Measurements from ENCODE around the gene POLR3C.
A peak's percentile ranks its signal among the peaks of the same experiment; 100 is the strongest.

POLR3C gene

GRCh38 chr1:145858238-145858900 lies 34.4 kb downstream of the POLR3C start:
- TF ChIP-seq POLR2AphosphoS5 (IDR thresholded peaks at IDR 0.05; ENCODE audit: low read depth, low read length) (no peak), TAF1 (IDR thresholded peaks at IDR 0.05; ENCODE audit: borderline replicate concordance, low read depth, low read length) (no peak), POLR2A (IDR thresholded peaks at IDR 0.05; ENCODE audit: low read depth, low read length) (no peak)
- FAIRE-seq (peak; percentile 66), DNase-seq (ENCODE audit: insufficient read length) (peak; percentile 41)

GRCh38 chr1:145858901-145859490 lies 35.0 kb downstream of the POLR3C start, which contains the start of gene PIAS3:
PIAS3 (minus strand) TSS chr1:145859081; CDS start chr1:145858990, 91 bp downstream.
- peak; percentile 93 for FAIRE-seq
- DNase-seq (ENCODE audit: insufficient read length), result peak; percentile 96
- no peak for TF ChIP-seq POLR2A (IDR thresholded peaks at IDR 0.05; ENCODE audit: low read depth, low read length)
- peak; percentile 14; the same call in 1 of the 2 replicates for TF ChIP-seq TAF1 (IDR thresholded peaks at IDR 0.05; ENCODE audit: borderline replicate concordance, low read depth, low read length)
- no peak for TF ChIP-seq POLR2AphosphoS5 (IDR thresholded peaks at IDR 0.05; ENCODE audit: low read depth, low read length)

DNA sequence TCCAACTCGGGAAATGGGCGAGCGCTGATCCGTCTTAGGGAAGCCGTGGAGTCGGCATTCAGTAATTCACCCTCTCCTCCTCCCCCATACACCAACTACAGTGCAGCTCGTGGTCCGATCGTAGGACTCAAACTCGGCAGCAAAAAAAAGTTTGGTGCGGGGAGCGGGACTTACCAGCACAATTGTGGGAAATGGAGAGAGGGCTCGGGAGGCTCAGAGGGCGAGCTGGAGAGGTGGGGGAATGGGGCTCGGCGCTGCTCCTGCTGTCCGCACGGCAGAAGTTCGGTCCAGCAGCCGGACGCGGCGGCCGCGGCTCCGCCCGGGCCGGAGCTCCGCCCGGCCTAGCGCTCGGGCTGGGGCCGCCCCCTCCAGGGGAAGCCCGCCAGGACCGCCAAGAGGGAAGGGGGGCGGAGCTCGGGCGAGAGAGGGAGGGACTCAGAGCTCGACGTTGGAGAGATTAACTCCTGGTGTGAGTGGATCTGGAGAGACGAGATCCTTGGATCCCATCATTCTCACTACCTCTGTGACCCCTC lies 35.6 kb downstream of the POLR3C start:
- FAIRE-seq (peak; percentile 92), DNase-seq (ENCODE audit: insufficient read length) (peak; percentile 88)
- peak; percentile 29; the same call in 1 of the 2 replicates for TF ChIP-seq POLR2A (IDR thresholded peaks at IDR 0.05; ENCODE audit: low read depth, low read length)
- no peak for TF ChIP-seq POLR2AphosphoS5 (IDR thresholded peaks at IDR 0.05; ENCODE audit: low read depth, low read length)
- TF ChIP-seq TAF1 (IDR thresholded peaks at IDR 0.05; ENCODE audit: borderline replicate concordance, low read depth, low read length), result no peak

GRCh38 chr1:145863282-145864018 lies 39.5 kb downstream of the POLR3C start:
- FAIRE-seq (no peak), DNase-seq (ENCODE audit: insufficient read length) (no peak)
- TF ChIP-seq TAF1 (IDR thresholded peaks at IDR 0.05; ENCODE audit: borderline replicate concordance, low read depth, low read length), result no peak
- no peak for TF ChIP-seq POLR2A (IDR thresholded peaks at IDR 0.05; ENCODE audit: low read depth, low read length)
- TF ChIP-seq POLR2AphosphoS5 (IDR thresholded peaks at IDR 0.05; ENCODE audit: low read depth, low read length), result no peak

- DNase-seq (ENCODE audit: insufficient read length), result no peak
- FAIRE-seq, result no peak
- no peak for TF ChIP-seq POLR2AphosphoS5 (IDR thresholded peaks at IDR 0.05; ENCODE audit: low read depth, low read length)
- no peak for TF ChIP-seq TAF1 (IDR thresholded peaks at IDR 0.05; ENCODE audit: borderline replicate concordance, low read depth, low read length)
- TF ChIP-seq POLR2A (IDR thresholded peaks at IDR 0.05; ENCODE audit: low read depth, low read length), result no peak
Observed at GRCh38 chr1:145868232-145868631, 44.2 kb downstream of the POLR3C start.

DNA sequence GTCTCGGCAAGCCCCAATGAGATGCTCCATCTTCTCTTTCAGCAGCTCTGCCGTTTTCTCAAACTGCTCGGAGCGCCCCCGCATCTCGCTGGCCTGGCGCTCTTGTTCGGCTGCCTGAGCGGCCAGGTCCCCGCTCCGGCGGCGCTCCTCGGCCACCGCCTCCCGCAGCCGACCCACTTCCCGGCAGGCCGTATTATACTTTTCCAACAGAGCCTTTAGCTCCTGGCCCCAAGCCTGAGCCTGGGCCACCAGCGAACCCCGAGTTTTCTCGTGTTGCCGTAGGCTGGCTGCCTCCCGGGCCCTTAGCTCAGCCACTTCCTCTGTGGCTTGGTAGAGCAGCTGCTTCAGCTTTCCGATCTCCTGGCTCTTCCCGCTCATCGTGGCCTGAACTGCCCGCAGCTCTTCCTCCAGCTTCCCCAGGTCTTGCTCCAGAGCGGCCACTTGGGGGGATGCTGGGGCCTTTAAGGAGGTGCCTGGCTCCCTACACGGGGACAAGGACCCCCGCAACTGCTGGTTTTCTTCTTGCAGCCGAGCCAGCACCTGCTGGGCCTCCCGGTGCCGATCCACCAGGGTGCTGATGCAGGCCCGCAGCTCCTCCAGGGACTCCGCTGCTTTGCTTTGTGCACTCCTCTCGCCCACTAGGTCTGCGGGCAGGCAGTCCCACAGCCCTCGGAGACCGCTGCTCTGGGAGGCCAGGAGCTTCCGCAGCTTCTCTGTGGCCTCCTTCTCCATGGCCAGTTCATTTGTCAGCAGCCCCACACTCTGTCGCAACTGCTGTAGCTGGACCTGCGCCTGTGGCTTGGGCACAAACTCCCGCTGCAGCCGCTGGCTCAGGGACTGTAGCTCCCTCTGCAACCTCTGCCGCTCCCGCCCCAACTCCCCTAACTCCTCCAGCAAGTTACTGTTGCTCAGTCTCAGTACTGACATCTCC lies 48.3 kb downstream of the POLR3C start:
- TF ChIP-seq TAF1 (IDR thresholded peaks at IDR 0.05; ENCODE audit: borderline replicate concordance, low read depth, low read length) (no peak), POLR2AphosphoS5 (IDR thresholded peaks at IDR 0.05; ENCODE audit: low read depth, low read length) (no peak), POLR2A (IDR thresholded peaks at IDR 0.05; ENCODE audit: low read depth, low read length) (no peak)
- DNase-seq (ENCODE audit: insufficient read length), result no peak
- FAIRE-seq, result no peak

- FAIRE-seq (no peak), DNase-seq (ENCODE audit: insufficient read length) (no peak)
- TF ChIP-seq POLR2A (IDR thresholded peaks at IDR 0.05; ENCODE audit: low read depth, low read length) (no peak), POLR2AphosphoS5 (IDR thresholded peaks at IDR 0.05; ENCODE audit: low read depth, low read length) (no peak), TAF1 (IDR thresholded peaks at IDR 0.05; ENCODE audit: borderline replicate concordance, low read depth, low read length) (no peak)
Observed at GRCh38 chr1:145874646-145875045, 50.6 kb downstream of the POLR3C start.

GRCh38 chr1:145877923-145878486 lies 54.0 kb downstream of the POLR3C start:
- DNase-seq (ENCODE audit: insufficient read length) (no peak), FAIRE-seq (no peak)
- TF ChIP-seq POLR2AphosphoS5 (IDR thresholded peaks at IDR 0.05; ENCODE audit: low read depth, low read length), result no peak
- TF ChIP-seq TAF1 (IDR thresholded peaks at IDR 0.05; ENCODE audit: borderline replicate concordance, low read depth, low read length), result no peak
- TF ChIP-seq POLR2A (IDR thresholded peaks at IDR 0.05; ENCODE audit: low read depth, low read length), result no peak

DNA sequence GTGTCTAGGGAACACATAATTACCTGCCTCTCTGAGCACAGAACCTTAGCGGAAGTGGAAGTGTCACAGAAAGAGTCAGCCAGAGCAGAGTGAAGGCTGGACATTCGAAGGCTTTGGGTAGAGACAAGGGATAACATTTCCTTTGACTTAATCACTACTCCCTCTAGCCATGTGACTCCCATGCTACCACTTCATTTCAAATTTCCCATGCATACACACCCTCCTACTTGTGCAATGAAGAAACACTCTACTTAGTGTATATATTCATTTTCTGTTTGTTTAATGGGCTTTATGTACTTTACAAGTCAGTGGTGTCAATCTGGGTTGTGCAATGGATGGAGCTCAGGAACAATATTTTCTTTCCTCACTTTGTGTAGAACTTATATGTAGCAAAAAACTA lies 54.7 kb downstream of the POLR3C start:
- DNase-seq (ENCODE audit: insufficient read length) (no peak), FAIRE-seq (no peak)
- TF ChIP-seq POLR2AphosphoS5 (IDR thresholded peaks at IDR 0.05; ENCODE audit: low read depth, low read length) (no peak), POLR2A (IDR thresholded peaks at IDR 0.05; ENCODE audit: low read depth, low read length) (no peak), TAF1 (IDR thresholded peaks at IDR 0.05; ENCODE audit: borderline replicate concordance, low read depth, low read length) (no peak)

DNA sequence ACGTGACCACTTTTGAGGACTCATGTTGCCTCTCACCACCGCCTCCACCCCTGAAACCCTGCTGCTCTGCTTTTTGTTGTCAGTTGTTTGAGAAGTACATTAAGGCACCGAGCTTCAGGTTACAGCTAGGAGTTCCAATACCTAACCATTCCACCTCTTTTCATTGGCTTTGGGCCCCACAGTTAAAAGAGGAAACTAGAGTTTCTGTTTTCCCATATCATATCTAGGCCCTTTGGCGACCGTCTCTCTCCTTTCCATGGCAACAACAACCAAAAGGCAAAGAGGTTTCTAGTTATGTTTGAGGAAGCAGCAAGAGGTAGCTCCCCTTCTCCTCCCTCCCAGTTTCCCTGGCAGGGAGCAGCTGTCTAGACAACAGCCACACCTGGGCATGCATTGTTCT lies 55.8 kb downstream of the POLR3C start:
- DNase-seq (ENCODE audit: insufficient read length) (no peak), FAIRE-seq (no peak)
- TF ChIP-seq TAF1 (IDR thresholded peaks at IDR 0.05; ENCODE audit: borderline replicate concordance, low read depth, low read length), result no peak
- TF ChIP-seq POLR2AphosphoS5 (IDR thresholded peaks at IDR 0.05; ENCODE audit: low read depth, low read length), result no peak
